Thyroid gland (tissue), 4 donors: ENCODE measurements around the gene SPAG7. TPM values are rescaled to one million over a fixed set of nuclear protein-coding genes. Genes with fewer than 3 reads are reported as not detected.

Source experiments
- DNase-seq, 2 donors: peaks; one replicate each; pipeline ENCODE4 v3.0.0-alpha.2; 2019
- H3K27ac ChIP-seq, 3 donors: fragments of 200-600 bp; sonication (generic); 1 replicate in 2 of 3; 2 replicates in 1 of 3; pipeline ENCODE4 v1.5.1; 2016 to 2019; ENCODE audit warnings: mild to moderate bottlenecking in 1 of 3, moderate library complexity in 1 of 3
- H3K27me3 ChIP-seq: fragments of 200-600 bp; sonication (generic); one replicate; pipeline ENCODE4 v1.5.1; 2019
- H3K36me3 ChIP-seq, 2 donors: fragments of 200-600 bp; sonication (generic); one replicate each; pipeline ENCODE4 v1.5.1; 2016 to 2019
- H3K4me1 ChIP-seq, 2 donors: fragments of 200-600 bp; sonication (generic); one replicate each; pipeline ENCODE4 v1.5.1; 2017 to 2019
- H3K4me3 ChIP-seq, 3 donors: fragments of 200-600 bp; sonication (generic); replicated peaks in 1 of 3; 1 replicate in 2 of 3; 2 replicates in 1 of 3; pipeline ENCODE4 v1.5.1; 2016; ENCODE audit warnings: mild to moderate bottlenecking in 1 of 3
- H3K9me3 ChIP-seq: fragments of 200-600 bp; sonication (generic); one replicate; pipeline ENCODE4 v1.5.1; 2017
- POLR2A ChIP-seq, 2 donors: fragments of 450-650 bp; IDR thresholded peaks; one replicate each; pipeline ENCODE4 v1.6.1; 2017; ENCODE audit warnings: antibody characterized with exemption in 2 of 2, mild to moderate bottlenecking in 2 of 2, moderate library complexity in 1 of 2
- WGBS, 2 donors: methylation state at CpG; one replicate each; pipeline ENCODE4 v1.1.5; 2017; 5-methylcytosine and 5-hydroxymethylcytosine counted together
- intact Hi-C: fragments of 100-400 bp; cut with DNase I; formaldehyde crosslinking; loops from one replicate; pipeline ENCODE4 v1.15.1; 2023
- total RNA-seq, 4 donors: library from RNA; depleted of rRNA; stranded (reverse); fragments of >200 nt; gene quantifications; one replicate each; pipeline ENCODE4 v1.2.3, GENCODE V29; 2016
- TF ChIP-seq, protein P1 (sequence below), 6 experiments: fragments of 200-600 bp in 3 of 6; fragments of 450-650 bp in 3 of 6; sonication (generic) in 3 of 6; IDR thresholded peaks; one replicate each; pipeline ENCODE4 v1.5.1; 2016 to 2019; ENCODE audit warnings: antibody characterized with exemption in 6 of 6, mild to moderate bottlenecking in 2 of 6, inconsistent platforms in 1 of 6, moderate library complexity in 1 of 6

The SPAG7 gene
- total RNA-seq, 4 donors from 2014 or later: 50.5 to 69.7 (median 68.3) TPM

DNA sequence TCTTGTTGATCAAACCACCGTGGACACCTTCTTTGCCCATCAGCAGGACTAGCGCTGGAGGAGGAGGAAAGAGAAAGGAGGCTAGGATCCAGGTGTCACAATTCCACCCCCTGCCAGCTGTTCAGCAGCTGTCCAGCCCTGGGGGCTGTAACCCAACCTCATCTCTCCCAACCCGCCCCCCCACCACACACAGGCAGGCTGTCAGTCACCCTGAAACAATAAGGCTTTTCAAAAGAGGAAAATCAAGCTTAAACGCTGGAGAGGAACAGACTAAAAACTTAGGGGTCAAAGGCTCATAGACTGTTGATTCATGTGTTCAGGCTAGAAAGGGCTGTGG is 21.7 kb downstream of the SPAG7 start:
- intact Hi-C loops: no loop called here
- H3K9me3 ChIP-seq: no peaks in the 10 kb centered on the region
- H3K4me1 ChIP-seq: peaks cover 17 to 40% of the 10 kb centered on the region in 2 donors
- 53 to 61% methylated on average over 4 of the region's 4 CpGs for WGBS, 2 donors
- no peak overlapping the region for H3K27ac ChIP-seq
- DNase-seq: no peak
- H3K27me3 ChIP-seq: no peaks in the 10 kb centered on the region
- peaks cover 7% of the 10 kb centered on the region in 2 donors for H3K36me3 ChIP-seq
- TF ChIP-seq, protein P1, sequence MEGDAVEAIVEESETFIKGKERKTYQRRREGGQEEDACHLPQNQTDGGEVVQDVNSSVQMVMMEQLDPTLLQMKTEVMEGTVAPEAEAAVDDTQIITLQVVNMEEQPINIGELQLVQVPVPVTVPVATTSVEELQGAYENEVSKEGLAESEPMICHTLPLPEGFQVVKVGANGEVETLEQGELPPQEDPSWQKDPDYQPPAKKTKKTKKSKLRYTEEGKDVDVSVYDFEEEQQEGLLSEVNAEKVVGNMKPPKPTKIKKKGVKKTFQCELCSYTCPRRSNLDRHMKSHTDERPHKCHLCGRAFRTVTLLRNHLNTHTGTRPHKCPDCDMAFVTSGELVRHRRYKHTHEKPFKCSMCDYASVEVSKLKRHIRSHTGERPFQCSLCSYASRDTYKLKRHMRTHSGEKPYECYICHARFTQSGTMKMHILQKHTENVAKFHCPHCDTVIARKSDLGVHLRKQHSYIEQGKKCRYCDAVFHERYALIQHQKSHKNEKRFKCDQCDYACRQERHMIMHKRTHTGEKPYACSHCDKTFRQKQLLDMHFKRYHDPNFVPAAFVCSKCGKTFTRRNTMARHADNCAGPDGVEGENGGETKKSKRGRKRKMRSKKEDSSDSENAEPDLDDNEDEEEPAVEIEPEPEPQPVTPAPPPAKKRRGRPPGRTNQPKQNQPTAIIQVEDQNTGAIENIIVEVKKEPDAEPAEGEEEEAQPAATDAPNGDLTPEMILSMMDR (IDR thresholded peaks at IDR 0.05): no peak
- TF ChIP-seq POLR2A (IDR thresholded peaks at IDR 0.05): no peak
- no peak overlapping the region for H3K4me3 ChIP-seq

DNA sequence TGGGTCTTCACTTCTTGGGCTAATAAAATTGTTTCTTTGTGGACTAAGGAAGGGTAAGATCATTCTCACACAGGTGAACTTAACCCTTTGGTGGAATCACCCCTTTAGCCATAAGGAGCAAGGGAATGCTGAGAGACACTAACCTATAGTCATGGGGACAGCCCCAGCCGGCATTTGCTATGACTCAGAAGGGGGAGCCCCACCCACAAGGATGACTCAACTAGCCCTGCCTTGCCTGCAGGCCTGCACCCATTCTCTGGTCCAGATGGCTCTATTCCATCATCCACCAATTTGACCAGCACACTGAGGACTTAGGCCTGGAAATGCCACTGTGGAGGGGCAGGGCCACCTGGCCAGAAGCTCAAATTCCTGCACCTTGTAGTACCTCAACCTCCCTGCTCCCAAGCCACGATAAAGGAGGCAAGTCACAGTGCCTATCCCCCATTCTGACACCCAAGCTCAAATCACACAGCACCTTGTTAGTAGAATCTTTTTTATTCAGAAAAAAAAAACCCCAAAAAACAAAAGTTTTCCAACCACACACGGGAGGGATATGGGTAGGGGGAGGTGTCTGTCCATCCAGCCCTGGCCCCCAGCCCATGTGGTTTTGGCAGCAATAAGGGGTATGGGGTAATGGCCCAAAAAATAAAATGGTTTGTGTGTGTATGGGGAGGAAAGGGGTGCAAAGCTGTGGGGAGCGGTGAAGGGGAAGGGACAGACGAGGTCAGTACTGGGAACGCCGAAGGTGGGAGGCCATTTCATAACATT is 22.3 kb downstream of the SPAG7 start:
- 62 to 65% methylated on average over 7 of the region's 7 CpGs for WGBS, 2 donors
- H3K4me1 ChIP-seq: peaks cover 18 to 36% of the 10 kb centered on the region in 2 donors
- DNase-seq: peak; percentile 31 to 37
- no peak overlapping the region for H3K4me3 ChIP-seq
- H3K27ac ChIP-seq: peak overlapping the region in 1 of 3 donors; percentile 45
- no peaks in the 10 kb centered on the region for H3K27me3 ChIP-seq
- intact Hi-C loops: no loop called here
- no peak for TF ChIP-seq POLR2A (IDR thresholded peaks at IDR 0.05)
- TF ChIP-seq, protein P1 (IDR thresholded peaks at IDR 0.05): no peak
- peaks cover 7% of the 10 kb centered on the region in 2 donors for H3K36me3 ChIP-seq
- H3K9me3 ChIP-seq: no peaks in the 10 kb centered on the region

DNA sequence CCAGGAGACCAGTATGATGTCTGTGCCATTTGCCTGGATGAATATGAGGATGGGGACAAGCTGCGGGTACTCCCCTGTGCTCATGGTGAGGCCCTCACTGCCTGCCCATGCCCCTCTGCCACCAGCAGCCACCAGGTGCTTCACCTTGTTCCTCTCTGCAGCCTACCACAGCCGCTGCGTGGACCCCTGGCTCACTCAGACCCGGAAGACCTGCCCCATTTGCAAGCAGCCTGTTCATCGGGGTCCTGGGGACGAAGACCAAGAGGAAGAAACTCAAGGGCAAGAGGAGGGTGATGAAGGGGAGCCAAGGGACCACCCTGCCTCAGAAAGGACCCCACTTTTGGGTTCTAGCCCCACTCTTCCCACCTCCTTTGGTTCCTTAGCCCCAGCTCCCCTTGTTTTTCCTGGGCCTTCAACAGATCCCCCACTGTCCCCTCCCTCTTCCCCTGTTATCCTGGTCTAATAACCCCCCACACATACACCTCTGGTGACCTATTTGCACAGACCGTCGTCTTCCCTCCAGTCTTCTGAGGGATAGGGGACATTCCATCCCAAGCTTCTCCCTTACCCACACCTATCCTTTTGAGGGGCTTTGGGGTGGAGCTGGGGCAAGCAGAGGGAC is 23.0 kb downstream of the SPAG7 start:
- Histone ChIP-seq H3K4me1 (peaks cover 14 to 32% of the 10 kb centered on the region in 2 donors), H3K9me3 (no peaks in the 10 kb centered on the region), H3K4me3 (no peak overlapping the region), H3K27ac (peak overlapping the region in 1 of 3 donors; percentile 45), H3K36me3 (peaks cover 7% of the 10 kb centered on the region in 2 donors), H3K27me3 (no peaks in the 10 kb centered on the region)
- intact Hi-C loops: no loop called here
- no peak for TF ChIP-seq POLR2A (IDR thresholded peaks at IDR 0.05)
- TF ChIP-seq, protein P1 (IDR thresholded peaks at IDR 0.05): no peak
- no peak for DNase-seq
- 67 to 69% methylated on average over 6 to 8 of the region's 8 CpGs for WGBS, 2 donors

DNA sequence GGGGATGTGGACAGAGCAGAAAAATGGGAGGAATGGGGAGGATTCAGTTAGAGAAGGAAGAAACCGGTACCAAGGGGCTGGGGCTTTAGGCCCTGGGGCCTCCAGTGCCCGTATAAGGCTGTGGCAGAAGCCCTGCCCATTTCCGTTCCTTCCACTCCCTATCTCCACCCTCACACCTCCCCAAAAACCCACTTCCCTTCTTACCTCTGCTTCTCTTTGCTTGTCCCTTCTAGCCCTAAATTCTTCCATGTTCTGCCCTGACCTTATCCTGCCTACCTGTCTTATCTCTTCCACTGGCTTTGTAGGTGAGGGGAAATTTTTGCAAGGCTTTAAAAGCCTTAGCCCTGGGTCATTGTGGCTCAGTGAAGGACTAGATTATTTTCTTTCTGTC is 23.5 kb downstream of the SPAG7 start:
- H3K27ac ChIP-seq: no peak overlapping the region
- no peaks in the 10 kb centered on the region for H3K27me3 ChIP-seq
- no peak for DNase-seq
- H3K4me3 ChIP-seq: no peak overlapping the region
- no peak for TF ChIP-seq POLR2A (IDR thresholded peaks at IDR 0.05)
- TF ChIP-seq, protein P1 (IDR thresholded peaks at IDR 0.05): no peak
- intact Hi-C loops: no loop called here
- H3K9me3 ChIP-seq: no peaks in the 10 kb centered on the region
- WGBS, 2 donors: 58 to 67% methylated on average over 3 of the region's 3 CpGs
- peaks cover 16 to 34% of the 10 kb centered on the region in 2 donors for H3K4me1 ChIP-seq
- peaks cover 7% of the 10 kb centered on the region in 2 donors for H3K36me3 ChIP-seq
